ENCODE results near the gene KCNIP3.

KCNIP3 gene

DNA sequence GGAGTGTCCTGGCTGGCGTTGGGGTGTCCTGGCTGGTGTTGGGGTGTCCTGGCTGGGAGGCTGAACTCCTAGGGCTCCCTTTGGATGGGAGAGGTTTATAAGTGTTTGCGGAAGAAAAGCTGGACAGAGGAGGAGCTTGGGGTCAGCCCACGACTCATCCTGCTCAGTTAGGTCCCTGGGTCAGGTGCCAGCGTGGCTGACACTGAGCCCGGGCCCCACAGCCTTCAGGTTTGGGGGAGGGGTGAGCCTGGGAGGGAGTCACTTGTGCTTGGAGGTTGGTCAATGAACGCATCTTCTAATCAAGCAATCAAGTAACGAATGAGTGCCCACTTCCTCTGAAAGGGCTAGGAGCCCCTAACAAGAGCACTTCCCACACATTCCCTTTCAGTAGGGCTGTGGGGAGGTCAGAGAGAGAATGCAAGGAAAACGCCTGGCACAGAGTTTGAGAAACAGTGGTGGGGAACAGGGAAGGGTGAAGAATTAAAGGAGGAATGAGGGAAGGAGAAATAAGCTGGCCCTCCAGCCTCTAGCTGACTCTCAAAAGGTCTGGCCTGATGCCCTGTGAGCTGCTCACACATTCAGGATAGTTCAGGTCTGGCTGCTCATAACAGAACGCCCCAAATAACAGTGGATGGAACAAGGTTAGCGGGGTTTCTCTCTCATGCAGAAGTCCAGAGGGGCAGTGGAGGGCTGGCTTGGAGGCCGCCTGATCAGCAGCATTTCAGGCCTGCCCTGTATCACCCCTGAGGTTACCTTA lies 670 bp downstream of the KCNIP3 start:
- no peak for DNase-seq

DNA sequence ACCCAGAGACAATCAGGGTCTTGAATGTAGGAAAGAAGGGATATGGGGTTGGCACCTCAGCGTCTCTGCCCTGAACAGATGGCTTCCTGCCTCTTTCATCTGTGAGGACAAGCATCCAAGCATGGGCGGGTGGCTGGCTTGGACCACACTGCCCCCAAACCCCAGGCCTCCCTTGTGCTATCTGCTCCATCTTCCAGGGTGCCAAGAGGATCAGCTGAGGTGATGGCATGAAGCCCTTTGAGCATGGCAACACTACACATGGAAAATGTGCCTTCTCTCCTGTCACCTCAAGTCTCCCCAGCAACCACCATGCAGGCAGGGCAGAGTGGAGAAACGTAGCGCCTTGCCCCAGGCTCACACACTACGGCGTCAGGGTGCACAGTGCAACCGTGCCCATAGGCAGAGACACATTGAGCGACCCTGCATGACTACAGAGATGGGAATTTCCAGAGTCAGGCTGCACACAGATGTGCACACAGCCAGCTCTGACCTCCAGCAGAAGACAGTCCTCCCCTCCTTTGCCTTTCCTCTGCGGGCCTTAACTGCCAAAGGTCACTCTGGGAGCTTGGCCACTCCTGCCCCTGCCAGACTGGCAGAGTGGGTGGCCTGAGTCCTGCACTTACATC lies 1.5 kb downstream of the KCNIP3 start:
- no peak for DNase-seq

DNA sequence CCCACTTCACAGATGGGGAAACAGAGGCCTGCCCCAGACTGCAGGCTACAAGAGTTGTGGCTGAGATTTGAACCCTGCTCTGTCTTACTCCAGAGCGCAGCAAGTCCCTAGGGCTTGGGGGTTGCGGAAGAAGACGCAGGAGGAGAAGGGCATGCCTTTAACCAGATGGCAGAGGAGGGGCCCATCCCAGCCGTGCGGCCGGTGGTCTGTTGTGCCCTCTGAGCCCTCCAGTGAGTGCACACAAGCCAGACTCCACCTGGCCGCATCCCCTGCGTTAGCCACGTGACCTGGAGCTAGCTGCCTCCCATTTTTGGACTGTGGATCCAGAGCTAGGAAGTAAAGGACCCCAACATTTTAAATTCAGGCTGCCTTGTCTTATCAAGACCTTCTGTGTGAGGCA lies 2.8 kb downstream of the KCNIP3 start:
- no peak for DNase-seq

DNA sequence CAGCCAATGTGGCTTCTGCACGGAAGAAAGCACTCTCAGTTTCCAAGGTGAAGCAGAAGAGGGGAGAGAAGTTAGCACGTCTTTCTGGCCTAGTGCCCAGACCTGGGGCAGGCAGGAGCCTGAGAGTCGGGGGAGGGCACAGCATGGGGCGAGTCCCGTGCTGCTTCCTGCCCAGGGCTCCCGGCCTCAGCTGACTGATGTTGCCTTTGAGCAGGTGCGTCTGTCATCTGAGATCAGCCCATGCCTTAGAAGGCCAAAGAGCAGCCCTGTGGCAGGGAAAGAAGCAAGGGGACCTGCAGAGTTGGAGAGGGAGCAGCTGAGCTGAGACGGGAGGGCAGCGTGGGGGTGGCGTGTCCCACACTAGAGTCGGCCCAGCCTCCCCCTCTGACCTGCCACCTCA lies 3.3 kb downstream of the KCNIP3 start:
- no peak for DNase-seq

DNA sequence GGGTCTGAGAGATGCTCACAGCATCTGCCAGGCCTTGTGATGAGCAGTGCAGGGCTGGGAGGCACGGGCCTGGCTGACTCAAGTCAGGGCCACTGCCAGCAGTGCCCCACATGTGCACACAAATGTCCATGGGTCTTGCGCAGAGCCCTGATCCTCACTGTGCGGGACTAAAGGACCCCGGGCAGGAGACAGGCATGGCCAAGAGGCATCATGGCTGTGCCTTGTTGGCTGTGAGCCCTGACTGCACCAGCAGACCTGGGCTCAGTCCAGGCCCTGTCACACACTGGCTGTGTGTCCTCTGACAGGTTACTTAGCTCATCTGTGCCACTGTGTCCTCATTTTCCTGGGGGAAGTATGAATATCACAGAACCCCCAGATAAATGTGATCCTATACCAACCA lies 4.0 kb downstream of the KCNIP3 start:
- DNase-seq: no peak

DNA sequence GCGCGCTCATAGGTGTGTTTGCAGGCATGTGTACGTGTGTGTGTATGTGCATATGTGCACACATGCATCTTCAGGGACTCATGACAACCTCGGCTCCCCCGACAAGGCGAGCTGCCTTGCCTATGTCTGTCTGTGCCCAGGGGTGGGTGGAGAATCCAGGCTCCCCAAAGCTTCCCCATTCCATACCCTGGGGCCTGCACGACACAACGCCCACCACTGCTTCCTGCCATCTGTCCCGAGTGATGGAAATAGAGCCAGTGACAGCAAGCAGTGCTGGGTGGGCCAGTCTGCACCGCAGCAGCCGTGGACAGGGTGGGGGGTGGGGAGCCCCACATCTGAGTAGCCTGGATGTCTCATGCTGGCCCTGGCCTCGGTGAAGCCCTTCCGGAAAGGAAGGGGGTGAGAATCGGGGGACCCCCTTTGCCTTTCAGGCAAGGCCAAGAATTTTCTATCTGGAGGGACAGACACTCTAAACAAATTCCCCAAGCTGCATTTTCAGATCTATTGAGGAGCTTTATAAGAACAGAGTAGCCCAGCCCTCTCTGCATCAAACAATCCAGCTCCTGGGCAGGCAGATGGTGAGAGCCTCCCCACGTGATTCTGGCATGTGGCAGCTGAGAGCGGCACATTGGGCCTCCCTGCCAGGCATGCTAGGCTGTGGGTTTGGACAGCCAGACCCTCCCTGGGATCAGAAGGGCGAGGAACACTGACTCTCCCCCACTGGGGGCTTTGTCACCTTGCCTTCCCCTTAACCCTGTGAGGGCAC lies 4.9 kb downstream of the KCNIP3 start:
- DNase-seq: no peak

DNA sequence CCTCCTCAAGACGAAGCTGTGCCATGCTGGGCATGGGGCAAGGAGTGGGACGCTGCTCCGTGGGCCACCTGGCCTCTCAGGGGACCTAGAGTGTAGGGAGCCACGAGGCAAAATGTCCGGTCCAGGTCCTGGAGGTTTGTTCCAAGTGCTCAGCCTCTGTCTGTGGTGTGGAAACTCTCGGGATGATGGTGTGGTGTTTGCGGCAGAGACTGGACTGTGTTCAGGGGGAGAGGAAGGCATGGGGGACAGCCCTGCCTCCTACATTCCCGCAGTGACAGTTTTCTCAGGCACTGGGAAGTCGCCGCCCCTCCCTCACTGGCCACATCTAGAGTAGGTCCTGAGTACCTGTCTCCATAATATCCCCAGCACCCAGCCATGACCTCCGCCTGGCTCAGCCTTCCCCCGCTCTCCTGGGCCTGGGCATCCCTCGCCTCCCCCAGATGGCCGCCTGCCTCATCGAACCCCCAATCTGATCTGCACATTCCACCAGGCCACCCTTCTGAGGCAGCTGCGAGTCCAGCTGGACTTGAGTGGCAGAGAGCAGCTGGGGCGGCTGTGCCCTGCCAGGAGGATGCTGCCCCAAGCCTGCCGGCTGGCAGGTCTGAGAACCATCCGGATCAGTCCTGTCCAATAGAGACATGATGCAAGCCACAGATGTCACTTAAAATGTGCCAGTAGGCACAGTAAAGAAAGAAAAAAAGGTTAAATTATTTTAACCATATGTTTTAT lies 6.2 kb downstream of the KCNIP3 start:
- DNase-seq: no peak

DNA sequence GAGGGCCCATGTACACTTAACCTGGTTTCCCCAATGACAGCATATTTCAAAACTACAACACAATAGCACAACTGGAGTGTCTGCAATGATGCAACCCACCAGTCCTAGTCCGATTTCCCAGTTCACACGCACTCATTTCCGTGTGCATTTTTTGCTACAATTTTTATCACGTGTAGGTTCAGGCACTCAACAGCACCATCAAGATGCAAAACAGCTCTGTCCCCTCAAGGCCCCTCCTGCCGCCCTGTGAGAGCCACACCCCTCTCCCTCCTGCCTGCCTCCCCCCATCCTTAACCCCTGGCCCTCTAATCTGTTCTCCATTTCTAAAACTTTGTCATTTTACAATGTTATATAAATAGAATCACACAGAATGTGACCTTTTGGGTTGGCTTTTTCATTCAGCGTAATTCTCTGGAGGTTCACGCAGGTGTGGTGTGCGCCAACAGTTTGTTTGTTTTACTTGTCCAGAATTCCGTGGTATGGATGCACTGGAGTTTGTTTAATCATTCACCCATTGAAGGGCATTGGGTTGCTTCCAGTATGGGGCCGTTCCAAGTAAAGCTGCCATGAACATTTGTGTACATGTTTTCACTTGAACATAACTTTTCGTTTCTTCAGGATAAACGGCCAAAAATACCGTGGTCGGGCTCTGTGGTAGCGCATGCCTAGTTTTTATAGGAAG lies 8.4 kb downstream of the KCNIP3 start:
- no peak for DNase-seq

DNA sequence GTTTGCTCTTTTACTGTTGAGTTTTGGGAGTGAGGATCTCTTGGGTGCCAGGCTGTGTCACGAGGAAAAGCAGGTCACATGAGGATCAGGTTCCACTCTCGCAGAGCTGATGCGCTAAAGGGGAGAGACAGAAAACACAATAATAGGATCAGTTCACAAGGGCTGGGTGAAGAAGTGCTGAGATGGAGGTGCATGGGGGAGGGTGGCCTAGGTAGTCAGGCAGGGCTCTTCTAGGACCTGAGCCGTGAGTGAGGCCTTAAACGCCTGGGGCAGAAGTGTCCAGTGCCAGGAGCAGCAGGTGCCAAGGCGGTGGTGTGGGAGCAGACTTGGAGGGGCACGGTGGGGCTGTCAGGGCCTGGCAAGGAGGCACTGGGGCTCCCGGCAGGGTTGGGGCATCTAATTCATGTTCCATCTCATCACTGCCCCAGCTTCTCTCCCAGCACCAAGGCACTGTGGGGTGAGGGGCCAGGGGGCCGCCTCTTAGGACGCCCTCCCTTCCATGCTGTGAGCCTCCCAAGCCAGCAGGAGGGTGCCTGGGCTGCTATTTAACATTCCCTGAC lies 9.3 kb downstream of the KCNIP3 start:
- no peak for DNase-seq

DNA sequence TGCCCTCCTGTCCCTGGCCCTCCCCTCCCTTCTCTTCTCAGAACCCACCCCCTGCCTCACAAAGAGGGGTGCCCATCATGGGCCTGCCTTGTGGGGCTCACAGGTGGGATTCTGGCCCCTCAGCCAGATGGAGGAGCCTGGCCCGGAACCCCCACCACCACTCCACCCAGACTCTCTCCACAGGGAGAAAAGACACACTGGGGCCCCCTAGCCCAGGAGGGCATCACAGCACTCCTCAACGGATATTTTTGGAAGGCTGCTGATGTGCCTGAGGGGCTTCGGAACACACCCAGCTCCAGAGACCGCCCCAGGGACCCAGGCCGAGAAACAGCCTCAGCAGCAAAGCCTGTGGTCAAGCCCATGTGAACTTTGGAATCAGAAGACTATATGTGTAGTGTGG lies 9.9 kb downstream of the KCNIP3 start:
- DNase-seq: no peak

DNA sequence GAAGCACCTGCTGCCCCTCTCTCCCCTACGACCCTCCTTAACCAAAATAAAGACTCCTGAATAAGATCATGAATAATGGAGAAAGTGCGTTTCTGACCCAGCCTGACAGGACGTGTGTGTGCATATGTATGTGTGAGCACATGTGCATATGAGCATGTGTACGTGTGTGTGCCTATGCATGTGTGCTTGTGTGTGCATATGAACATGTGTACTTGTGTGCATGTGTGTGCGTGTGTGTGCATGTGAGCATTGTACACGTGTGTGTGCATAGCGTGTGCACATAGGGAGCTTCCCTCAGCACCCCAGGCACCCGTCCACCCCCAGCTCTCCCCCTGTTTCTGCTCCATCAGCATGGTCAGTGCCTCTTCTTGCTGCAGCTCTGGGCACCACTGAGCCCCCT lies 10.7 kb downstream of the KCNIP3 start:
- DNase-seq: no peak

DNA sequence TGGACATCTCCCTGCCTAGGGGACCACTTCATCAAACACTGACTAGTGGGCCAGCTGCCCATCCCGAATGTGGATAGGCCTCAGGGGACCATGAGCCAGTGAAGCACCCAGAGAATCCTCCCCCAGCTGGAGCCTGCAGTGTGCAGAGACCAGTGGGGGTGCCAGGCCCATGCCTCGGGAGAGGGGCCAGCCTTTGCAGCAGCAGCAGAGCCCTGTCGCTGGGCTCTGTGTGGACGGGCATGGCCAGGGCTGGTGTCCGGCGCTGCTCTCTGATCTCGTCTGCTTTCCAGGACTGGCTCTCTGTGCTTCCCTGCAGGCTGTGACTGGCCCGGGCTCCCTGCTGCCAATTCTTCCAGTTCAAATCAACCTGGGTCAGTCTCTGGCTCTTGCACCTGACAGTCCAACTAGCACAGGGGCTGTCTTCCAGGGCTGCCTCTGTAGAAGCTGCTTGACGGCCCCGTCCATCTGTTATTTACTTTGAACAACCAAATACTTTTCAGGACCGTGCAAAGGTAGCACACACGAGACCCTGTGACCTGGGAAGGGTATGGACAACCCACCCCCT lies 11.4 kb downstream of the KCNIP3 start:
- DNase-seq: no peak

DNA sequence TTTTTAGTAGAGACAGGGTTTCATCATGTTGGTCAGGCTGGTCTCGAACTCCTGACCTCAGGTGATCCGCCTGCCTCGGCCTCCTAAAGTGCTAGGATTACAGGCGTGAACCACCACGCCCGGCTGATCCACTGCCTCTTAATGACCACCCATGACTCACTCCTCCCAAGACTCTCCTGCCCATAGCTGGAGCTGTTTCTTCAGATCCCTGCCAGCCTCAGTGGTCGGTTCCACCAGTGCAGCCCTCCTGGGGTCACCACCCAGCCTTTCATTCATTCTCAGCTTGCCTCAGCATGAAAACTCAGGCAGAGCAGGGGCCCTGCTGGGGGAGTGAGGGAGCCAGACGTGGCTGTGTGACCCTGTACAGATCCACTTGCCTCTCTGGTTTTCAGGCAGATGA lies 12.5 kb downstream of the KCNIP3 start:
- DNase-seq: no peak

DNA sequence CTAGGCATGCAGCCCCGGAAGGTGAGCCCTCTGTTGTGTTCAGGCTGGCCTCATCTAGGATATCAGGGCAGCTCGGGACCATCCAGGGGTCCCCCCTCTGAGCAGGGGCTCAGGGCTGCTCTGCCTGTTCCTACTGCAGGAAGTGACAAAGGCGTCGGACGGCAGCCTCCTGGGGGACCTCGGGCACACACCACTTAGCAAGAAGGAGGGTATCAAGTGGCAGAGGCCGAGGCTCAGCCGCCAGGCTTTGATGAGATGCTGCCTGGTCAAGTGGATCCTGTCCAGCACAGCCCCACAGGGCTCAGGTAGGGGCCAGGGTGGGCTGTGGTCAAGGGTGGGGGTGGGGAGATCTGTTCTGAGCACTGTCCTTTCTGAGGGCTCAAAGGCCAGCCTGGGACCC lies 13.1 kb downstream of the KCNIP3 start:
- no peak for DNase-seq

DNA sequence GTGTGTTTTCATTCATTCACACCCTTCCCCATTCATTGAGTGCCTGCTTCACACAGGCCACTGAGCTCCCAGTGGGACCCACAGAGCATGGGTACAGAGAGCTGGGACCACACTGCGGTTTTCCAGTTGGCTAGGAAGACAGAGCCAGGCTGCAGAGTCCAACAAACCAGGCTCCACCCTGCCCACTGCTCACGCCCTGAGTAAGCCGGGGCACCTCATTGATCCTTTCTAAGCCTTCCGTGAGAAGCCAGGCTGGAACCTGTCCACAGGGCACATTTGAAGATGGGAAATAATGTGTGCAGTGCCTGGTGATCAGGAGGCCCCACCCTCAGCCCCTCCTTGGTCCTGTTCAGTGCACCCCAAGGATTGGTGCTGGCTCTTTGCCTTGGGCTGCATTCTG lies 13.5 kb downstream of the KCNIP3 start:
- no peak for DNase-seq

DNA sequence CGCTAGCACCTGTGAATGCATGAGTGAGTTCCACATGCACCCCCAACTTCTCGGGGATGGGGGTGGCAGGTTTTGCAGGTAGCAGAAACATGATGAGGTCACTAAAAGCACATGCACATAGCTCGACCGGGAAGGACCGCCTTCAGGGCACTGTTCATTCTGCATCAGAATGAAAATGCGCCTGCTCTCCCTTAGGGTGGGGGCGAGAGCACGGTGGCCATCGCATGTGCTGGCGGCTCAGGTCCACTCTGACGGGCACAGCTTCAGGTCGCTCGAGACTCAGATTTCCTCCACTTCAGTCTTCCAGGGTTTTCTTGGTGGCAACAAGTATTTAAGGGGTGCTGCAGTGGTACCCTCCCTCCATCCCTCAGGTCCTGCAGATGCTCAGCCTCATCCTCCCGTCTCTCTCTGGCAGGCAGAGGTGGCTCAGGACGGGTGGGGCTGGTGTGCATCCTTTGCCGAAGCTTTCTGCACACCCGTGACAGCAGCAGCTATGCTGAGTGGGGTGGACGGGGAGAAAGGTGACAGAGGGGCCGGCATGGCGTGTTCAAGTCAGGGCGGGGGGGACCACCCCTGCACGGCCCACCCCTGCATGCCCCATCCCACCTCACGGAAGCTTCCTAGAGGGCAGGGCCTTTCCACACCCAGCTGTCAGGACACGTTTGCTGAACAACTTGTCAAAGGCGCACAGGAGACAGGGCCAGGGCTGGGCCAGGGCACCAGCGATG lies 14.8 kb downstream of the KCNIP3 start:
- no peak for DNase-seq

DNA sequence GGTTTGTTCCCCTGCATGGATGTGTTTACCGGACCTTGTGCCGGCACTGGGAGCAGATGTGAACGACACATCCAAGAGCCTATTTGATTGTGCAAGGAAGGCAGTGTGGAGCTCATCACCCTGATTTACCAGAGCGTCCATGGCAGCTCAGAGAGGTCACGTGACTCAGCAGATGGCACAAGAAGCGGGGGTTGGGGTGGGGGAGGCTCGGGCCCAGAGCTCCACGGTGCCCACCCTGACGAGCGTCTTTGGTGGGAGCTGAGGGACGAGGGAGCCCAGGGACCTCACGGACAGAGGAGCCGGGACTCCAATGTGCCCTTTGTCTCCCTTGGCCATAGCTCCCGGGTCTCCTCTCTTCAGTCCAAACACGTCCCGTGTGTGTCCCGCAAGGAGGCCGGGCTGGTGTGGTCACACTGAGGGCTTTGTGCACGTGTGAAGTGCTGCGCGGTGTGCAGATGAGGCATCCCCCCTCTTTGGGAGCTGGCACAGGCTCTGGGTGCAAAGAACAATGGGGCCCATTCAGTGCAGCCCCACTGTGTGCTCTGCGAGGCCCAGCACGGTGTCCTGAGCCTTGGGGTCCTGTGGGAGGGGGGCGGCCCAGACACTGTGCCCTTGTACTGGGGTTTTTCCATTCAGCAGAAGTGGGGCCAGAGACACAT lies 15.5 kb downstream of the KCNIP3 start:
- DNase-seq: no peak

DNA sequence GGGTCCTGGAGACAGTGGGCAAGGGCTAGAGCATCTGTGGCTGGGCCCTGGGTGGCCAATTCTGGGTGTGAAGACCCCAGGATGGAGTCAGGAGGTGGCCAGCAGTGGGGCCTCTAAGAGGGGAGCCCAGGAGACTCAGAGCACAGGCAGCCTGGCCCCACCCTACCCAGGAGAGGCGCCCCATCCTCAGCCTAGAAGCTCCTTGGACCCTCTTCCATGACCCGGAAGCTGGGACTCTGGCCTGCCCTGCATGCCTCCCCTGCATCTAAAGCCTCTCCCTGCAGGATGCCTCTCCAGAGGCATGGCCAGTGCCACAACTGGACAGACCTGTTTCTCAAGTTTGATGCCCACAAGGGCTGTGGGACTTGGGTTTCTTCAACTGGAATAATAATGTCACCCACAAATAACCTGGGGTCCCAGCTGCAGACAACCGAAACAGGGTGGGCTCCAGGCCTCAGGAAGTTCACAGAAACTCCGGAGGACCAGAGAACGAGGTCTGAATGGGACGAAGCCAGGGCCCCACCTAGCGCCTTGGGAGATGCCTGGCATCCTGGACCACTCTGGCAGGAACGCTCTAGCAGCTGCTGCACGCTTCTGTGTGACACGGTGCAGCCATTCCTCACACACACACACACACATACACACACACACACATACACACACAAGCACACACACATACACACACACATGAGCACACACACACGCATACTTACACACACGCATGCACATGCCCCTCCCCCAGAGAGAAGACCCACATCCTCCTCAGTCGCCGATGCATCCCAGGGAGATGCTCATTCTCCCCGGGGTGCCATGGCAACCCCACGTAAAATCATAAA lies 16.4 kb downstream of the KCNIP3 start:
- DNase-seq: no peak

DNA sequence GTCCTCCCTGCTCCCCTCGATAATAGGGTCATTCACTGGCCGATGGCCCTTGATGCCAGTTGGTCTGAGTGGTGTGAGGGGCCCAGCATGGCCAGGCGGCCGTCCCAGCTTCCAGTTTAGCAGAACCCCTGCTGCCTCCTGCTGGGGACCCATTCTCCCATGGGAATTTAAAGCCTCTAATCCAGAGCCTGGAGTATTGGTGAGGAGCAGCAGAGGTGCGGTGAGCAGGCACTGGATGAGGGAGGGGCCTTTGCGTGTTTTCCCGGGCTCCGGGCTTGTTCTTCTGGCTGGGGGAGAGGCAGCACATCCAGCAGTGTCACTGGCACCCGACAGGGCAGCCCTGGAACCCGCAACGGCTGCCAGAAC lies 17.4 kb downstream of the KCNIP3 start:
- DNase-seq: no peak
